GM18868 (cell line): Measurements from ENCODE around the gene POLR2M.
A peak's percentile ranks its signal among the peaks of the same experiment; 100 is the strongest.

Source experiments
- ATAC-seq: cut with Tn5 transposase; IDR thresholded peaks from one replicate; pipeline ENCODE4 v1.9.1; 2021; ENCODE audit warnings: mild to moderate bottlenecking, moderate library complexity; ENCODE audit not compliant: unreplicated experiment

POLR2M gene

DNA sequence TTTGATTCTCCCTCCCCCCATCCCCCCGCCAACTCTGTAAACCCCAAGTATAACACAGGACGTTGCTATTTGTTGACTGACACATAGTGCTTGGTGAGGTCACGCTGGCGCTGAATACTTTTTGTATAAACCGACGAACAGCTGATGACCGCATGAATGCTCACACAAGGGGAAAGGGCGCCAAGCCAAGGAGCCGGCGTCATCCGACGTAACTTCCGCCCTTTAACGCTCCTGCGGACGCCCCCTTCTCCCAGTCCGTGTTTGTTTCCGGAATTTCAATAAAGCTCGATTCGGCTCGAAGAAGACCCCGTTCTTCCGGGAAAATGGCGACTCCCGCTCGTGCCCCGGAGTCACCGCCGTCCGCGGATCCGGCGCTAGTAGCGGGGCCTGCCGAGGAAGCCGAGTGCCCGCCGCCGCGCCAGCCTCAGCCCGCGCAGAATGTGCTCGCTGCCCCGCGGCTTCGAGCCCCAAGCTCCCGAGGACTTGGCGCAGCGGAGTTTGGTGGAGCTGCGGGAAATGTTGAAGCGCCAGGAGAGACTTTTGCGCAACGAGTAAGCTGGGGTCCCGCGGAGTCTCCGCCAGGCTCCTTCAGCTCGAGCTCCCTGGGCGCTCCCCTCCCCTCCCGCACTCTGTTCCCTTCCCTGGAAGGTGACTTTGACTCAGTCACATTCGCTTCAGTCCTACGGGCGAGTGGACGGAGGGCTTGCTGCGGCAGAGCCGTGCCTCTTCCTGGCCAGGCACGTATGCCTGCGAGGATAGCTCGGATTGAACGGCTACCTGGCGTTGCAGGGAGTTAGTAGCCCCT lies at the start of gene POLR2M:
TSS of gene POLR2M (plus strand) at position 310 of the 805 bp plus-strand sequence. CDS start at position 439, 129 bp downstream.
- ATAC-seq = peak; percentile 97

DNA sequence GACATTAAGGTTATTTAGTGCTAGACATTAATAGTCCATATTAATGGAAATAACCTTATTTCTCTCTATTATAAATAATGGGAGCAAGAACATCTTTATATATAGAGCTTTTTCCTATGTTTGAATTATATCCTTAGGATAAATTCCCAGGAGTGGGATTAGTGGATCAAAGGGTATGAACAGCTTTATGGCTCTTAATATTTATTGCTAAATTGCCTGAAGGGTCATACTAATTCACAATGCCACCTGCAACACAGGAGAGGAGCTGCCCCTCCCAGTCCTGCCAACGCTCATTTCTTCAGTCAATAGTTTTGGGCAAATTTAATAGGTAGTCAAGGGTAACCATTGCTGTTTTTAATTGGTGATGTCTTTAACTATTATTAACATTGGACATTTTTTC lies 48.9 kb upstream of the POLR2M start:
- ATAC-seq = no peak

GRCh38 chr15:57662091-57662744 lies 44.3 kb upstream of the POLR2M start:
- no peak for ATAC-seq

GRCh38 chr15:57662802-57663201 lies 43.7 kb upstream of the POLR2M start:
- ATAC-seq = no peak

DNA sequence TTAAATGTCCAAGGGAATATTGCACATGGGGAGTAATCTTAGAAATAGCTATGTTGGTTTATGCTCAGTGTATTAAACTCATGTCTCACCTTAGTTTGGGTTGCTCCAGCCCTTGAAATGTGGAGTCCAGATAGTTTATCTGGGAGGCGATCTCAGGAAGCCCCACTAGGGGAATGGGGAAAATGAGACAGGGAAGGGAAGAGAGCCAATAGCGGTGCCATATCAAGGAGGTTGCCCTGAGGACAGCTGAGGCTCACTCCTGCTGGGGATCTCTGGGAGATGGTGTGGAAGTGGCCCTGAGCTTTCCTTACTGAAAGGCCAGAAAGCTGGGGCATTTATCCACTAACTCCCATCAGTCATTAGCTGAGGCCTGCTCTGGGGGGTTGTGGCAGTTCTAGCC lies 43.3 kb upstream of the POLR2M start:
- no peak for ATAC-seq

GRCh38 chr15:57665194-57665593 lies 41.3 kb upstream of the POLR2M start:
- ATAC-seq = no peak

- ATAC-seq = no peak
Observed at GRCh38 chr15:57665939-57666338, 40.6 kb upstream of the POLR2M start.

DNA sequence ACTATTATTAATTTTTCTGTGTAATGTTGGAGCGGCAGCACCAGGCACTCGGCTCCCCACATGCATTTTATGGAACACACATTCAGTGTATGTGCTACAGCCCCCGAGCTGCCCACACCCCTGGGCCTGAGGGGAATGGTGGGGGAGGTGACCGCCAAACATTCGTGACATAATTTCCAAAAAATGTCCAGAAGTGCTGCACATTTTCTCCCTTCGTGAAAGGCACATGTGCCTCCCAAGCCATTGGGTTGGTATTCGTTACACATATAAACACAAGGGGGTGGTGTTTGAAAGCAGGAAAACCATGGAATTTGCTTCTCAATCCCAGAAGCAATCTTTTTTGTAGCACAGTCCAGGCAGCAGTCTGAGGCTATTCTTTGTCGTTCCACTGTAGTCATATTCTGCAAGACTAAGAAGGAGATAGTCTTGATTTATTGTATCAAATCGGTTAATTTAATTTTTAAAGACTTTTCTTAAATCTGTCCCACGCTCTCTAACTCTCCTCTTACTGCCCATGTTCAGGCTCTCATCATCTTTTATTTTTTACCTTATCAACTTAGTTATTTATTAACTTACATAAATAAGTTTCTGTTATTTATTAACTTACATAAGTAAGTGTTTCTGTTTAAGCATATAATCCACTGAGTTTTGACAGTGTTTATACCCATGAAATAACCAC lies 39.2 kb upstream of the POLR2M start:
- no peak for ATAC-seq

DNA sequence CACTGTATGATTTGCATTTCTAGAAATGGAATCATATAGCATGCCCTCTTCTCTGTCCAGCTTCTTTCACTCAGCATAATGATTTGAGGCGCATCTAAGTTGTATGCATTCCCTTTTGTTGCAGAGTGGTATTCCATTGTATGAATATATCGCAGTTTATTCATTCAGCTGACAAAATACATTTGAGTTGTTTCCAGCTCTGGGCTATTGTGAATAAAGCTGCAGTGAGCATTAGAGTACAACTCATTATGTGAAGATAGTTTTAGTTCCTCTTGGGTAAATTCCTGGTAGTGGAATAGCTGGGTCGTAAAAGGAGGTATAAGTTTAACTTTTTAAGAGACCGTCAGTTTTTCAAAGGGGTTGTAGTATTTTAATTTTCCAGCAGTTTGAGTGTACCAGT lies 38.5 kb upstream of the POLR2M start:
- ATAC-seq = no peak

DNA sequence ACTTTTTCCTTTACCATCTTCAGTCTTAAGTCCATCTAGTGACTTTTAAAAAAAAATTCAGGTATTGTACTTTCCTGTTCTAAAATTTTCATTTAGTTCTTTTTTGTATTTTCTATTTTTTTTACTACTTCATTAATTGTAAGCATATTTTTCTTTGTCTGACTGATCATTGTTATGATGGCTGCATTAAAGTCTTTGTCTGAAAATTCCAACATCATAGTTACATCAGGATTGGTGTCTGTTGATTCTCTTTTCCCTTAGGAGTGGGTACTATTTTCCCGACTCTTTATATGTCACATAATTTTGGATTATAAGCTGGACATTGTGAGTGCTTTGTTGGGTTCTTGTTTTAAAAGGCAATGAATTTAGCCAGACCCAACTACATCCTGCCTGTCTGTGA lies 34.9 kb upstream of the POLR2M start:
- no peak for ATAC-seq

DNA sequence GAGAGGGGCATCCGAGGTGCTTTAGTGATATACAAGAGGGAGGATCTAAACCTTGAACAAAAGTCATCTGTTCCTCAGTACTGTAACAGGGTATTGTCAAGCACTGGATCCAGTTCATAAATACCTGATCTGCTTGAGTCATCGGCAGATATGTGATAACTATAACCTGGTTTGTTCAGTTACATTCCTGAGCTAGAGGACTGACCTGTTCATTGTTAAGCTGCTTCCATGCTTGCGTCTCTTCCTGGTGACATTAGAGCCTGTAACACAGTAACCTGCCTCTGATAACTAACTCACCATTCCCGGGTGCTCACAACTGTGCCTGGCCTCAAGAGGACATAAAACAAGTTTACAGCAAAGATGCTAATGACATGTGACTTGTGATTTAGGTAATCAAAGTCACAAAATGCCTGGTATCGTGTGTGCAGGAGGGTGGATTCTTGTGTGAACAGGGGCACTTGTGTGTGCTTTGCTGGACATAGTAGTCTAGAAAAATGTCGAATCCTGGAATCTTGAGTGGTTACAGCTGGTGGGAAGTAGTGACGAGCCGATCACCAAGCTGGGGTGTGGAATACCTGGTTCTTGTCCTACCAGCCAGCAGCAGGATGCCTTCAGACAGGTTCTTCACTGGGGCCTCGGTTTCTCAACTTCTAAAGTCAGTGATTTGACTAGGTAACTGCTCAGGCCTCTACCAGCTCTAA lies 30.9 kb upstream of the POLR2M start:
- ATAC-seq = no peak

DNA sequence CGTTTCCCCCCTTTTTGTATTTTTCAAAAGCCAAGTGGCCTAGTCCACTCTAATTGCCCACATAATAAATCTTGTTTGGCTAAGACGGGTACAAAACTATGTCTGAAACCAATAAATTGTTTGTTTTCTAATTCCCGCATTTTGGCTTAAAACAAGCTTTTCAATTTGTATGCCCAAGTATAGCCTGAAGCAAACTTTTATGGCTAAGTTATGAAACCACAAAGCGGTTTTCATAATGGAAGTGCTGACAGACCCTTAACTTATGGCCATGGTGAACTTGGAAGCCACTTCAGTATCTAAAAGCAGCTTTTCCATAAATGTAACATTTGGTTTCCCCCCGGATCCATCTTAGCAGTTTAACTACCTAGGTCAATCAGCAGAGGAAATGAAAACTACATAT lies 29.9 kb upstream of the POLR2M start:
- ATAC-seq = no peak

DNA sequence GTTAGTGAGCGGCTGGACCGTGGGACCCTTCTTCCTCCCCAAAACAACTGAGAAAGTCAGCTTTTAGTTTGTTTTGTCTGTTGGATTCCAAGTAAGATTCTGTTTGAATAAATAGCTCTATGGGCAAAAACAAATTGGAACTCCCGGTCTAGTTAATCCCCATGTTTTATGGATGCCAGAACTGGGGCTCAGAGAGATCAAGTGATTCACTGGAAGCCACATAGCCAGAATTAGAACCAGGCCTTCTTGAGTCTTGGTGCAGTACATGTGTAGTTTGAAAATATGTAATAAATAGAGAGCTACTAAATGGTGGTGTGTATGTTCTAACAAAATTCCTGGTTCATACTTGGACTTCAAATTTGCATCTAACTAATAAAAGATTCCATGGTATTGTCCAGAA lies 29.3 kb upstream of the POLR2M start:
- no peak for ATAC-seq

- ATAC-seq = no peak
Observed at GRCh38 chr15:57680021-57680420, 26.5 kb upstream of the POLR2M start.

DNA sequence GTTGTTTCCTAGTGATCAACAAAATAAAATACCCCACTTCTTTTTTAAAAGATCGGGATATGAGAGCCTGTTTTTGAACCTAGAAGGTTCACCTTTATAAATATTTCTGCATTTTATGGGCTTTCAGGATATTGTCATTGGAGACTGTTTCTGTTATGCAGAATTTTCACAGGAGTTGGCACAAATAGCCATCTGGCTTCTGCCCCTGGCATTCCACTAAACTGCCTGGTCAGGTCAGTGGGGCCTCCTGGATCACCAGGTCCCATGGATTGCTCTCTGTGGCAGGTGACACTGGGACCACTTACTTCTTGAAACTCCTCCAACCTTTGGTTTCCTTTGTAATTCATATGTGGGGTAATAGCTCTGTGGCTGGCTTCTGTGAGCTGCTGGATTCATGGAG lies 25.5 kb upstream of the POLR2M start:
- ATAC-seq = no peak

DNA sequence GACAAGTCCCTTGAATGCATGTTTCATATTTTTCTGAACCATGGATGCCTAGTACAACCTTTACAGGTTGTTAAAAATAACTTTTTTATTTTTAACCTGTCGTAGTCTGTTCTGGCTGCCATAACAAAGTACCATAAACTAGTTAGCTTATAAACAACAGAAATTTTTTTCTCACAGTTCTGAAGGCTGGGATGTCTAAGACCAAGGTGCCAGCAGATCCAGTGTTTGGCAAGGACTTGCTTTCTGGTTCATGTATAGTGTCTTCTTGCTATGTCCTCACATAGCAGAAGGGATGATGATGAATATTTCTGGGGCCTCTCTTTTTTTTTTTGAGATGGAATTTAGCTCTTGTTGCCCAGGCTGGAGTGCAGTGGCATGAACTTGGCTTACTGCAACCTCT lies 23.0 kb upstream of the POLR2M start:
- ATAC-seq = no peak

DNA sequence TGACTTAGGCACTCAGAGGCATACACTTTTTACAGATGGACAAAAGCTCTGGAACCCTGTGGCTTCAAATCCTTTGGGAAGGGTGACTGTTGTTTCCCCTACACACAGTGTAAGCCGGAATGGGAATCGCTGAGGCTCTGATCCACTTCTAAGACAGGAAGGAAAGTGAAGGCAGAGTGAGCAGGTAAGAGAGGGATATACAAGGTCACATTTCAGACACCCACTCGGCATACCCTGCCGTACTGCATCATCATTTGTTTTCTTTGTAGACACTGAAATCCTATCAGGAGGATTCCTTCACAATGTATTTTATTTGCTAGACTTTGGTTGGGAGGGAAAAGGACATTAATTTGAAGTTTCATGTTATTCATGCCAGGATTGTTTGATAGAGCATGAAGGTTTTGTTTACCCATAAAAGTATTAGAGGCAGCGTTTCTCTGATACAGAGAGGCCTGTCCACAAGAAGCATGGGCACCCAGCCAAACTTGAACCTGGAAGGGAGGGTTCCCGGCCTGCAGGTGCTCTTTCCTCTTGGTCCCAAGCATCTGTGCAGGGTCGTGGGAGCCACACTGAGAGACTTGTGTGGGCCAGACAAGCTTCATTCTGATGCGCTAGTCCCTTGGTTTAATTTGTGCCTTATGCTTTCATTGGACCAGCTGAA lies 21.9 kb upstream of the POLR2M start:
- no peak for ATAC-seq

DNA sequence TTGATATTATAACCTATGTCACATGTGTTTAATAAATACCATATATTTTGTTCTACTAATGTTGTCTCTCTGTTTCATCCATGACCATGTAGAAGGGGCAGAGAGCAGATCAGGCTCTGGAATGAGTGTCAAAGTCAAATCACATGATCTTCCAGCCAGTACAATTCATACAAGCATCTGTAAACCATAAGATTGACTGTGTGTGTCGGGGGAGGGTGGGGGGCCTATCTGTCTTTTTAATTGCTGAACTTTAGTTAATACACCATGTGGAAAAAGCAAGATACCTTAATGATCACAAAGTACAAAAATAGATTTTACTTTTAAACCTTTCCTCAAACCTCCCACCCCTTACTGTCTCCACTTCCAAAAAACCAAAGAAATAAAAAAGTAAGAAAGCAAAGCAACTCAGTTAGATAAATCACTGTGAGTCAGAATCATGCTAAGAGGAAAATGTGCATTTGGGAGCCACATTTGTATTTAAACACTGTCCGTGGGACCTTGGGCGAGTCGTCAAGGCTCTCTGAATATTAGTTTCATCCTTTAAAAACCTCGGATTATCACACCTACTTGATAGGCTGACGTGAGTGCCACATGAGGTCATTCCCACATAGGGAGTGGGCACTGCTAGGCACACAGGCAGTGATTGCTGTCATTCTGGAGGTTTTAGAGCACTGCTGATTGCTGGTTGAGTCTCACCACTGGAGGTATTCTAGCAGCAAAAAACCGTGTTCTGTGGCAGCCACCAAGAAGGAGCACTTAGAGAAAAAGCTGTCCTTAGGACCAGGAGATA lies 21.0 kb upstream of the POLR2M start:
- no peak for ATAC-seq

DNA sequence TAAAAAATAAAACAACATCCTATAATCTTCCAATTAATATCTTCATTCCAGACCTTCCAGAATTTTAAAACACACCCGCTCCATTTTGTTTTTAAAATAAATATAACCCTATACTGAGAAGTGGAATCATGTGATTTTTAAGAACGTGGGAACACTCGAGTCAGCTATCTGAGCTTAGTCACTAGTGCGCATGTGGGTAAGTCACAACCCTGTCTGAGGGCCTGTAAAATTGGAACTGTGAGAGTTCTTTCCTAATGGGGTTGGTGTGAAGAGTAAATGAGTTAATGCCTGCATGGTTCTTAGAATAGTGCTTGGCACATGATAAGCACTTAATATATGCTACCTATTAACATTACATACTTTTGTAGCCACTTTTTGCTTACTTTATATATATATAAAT lies 19.9 kb upstream of the POLR2M start:
- no peak for ATAC-seq

GRCh38 chr15:57690341-57690966 lies 16.1 kb upstream of the POLR2M start:
- ATAC-seq = no peak
